Stimulated activated CD8-positive, alpha-beta memory T cell treated with anti-CD3 and anti-CD28 coated beads, Interleukin-12 subunit alpha, Interleukin-12 subunit beta, amount 100 ng/mL, for 24 hours (primary cell): ENCODE data around the gene TAS2R10.

ENCODE experiments used
- DNase-seq: peaks from one replicate; pipeline ENCODE4 v3.0.0-alpha.2; 2020; ENCODE audit errors: extremely low read depth

Gene TAS2R10

GRCh38 chr12:10779103-10779502 lies 47.1 kb downstream of the TAS2R10 start:
- DNase-seq = no peak
